Glutamatergic neuron (in vitro differentiated cells): Measurements from ENCODE around the gene COA3. TPM values are rescaled to one million over a fixed set of nuclear protein-coding genes. Genes with fewer than 3 reads are reported as not detected.

Experiments
- DNase-seq: peaks from one replicate; pipeline ENCODE4 v3.0.0; 2022
- H3K27ac Mint-ChIP-seq: one replicate; pipeline ENCODE4 v1.8.0; 2020; ENCODE audit warnings: mild to moderate bottlenecking, mixed read lengths, inconsistent platforms; ENCODE audit not compliant: unreplicated experiment
- H3K27me3 Mint-ChIP-seq: one replicate; pipeline ENCODE4 v1.8.0; 2020; ENCODE audit warnings: mild to moderate bottlenecking, moderate library complexity, mixed read lengths, inconsistent platforms; ENCODE audit not compliant: unreplicated experiment
- H3K36me3 Mint-ChIP-seq: one replicate; pipeline ENCODE4 v1.8.0; 2020; ENCODE audit warnings: mild to moderate bottlenecking, mixed read lengths, inconsistent platforms; ENCODE audit not compliant: unreplicated experiment
- H3K4me1 Mint-ChIP-seq: one replicate; pipeline ENCODE4 v1.8.0; 2020; ENCODE audit warnings: mild to moderate bottlenecking, low read depth, mixed read lengths, inconsistent platforms; ENCODE audit not compliant: unreplicated experiment
- H3K4me3 Mint-ChIP-seq: one replicate; pipeline ENCODE4 v1.8.0; 2020; ENCODE audit warnings: mild to moderate bottlenecking, mixed read lengths, inconsistent platforms; ENCODE audit not compliant: unreplicated experiment
- H3K9me3 Mint-ChIP-seq: one replicate; pipeline ENCODE4 v1.8.0; 2020; ENCODE audit warnings: mild to moderate bottlenecking, moderate library complexity, mixed read lengths, inconsistent platforms; ENCODE audit not compliant: unreplicated experiment
- total RNA-seq: library from RNA; stranded (reverse); fragmentation: NEBNext Ultra II Directional; extraction: Animal tissue kit (Norgen Biotek cat#: 25700); gene quantifications from one replicate; pipeline ENCODE4 v1.2.1, GENCODE V29; 2021; ENCODE audit not compliant: unreplicated experiment
- TF ChIP-seq, protein P1 (sequence below): fragments of 200-600 bp; sonication (generic); IDR thresholded peaks from one replicate; pipeline ENCODE4 v1.5.0; 2021; ENCODE audit not compliant: partially characterized antibody, unreplicated experiment

Gene COA3
- total RNA-seq, 1 donor from 2014 or later, result 56.7 TPM

DNA sequence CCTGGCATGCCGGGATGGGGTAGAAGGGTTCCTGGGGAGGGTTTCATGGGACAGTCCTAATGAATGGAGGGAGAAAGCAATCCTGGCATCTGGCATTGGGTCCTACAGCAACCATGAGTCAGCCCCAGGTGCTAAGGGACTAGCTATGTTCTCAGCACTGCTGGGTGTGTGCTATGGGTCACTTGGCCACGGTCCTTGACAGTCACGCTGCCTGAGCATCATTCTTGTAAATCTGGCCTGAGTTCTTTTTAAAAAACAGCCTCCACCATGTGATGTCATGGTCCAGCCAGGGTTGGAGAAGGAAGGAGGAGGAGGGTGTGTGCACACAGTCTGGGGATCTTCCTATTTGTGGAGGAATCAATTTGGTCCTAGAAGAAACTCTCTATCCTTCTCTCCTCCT, 43.7 kb downstream of the COA3 start:
- DNase-seq, result no peak
- Mint-ChIP-seq H3K27ac (no peak overlapping the region), H3K27me3 (peaks cover 5% of the 10 kb centered on the region), H3K4me1 (no peaks in the 10 kb centered on the region), H3K36me3 (no peaks in the 10 kb centered on the region), H3K9me3 (no peaks in the 10 kb centered on the region), H3K4me3 (no peak overlapping the region)
- TF ChIP-seq, protein P1, sequence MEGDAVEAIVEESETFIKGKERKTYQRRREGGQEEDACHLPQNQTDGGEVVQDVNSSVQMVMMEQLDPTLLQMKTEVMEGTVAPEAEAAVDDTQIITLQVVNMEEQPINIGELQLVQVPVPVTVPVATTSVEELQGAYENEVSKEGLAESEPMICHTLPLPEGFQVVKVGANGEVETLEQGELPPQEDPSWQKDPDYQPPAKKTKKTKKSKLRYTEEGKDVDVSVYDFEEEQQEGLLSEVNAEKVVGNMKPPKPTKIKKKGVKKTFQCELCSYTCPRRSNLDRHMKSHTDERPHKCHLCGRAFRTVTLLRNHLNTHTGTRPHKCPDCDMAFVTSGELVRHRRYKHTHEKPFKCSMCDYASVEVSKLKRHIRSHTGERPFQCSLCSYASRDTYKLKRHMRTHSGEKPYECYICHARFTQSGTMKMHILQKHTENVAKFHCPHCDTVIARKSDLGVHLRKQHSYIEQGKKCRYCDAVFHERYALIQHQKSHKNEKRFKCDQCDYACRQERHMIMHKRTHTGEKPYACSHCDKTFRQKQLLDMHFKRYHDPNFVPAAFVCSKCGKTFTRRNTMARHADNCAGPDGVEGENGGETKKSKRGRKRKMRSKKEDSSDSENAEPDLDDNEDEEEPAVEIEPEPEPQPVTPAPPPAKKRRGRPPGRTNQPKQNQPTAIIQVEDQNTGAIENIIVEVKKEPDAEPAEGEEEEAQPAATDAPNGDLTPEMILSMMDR, result no peak

DNA sequence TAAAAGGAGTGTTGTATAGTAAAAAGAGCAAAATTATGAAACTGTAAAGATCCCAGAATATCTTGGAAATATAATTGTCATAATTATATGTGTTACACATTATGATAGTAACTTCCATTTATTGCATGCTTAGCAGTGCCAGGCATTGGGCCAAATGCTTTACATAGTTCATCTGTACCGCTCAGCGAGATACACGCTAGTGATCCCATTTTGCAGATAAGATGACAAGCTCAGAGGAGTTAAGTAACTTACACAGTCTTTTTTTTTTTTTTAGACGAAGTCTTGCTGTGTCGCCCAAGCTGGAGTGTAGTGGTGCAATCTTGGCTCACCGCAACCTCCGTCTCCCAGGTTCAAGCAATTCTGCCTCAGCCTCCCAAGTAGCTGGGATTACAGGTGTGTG, 46.9 kb downstream of the COA3 start:
- TF ChIP-seq, protein P1, result no peak
- Mint-ChIP-seq H3K9me3 (no peaks in the 10 kb centered on the region), H3K4me3 (no peak overlapping the region), H3K36me3 (no peaks in the 10 kb centered on the region), H3K27ac (no peak overlapping the region), H3K4me1 (no peaks in the 10 kb centered on the region), H3K27me3 (no peaks in the 10 kb centered on the region)
- DNase-seq, result no peak

DNA sequence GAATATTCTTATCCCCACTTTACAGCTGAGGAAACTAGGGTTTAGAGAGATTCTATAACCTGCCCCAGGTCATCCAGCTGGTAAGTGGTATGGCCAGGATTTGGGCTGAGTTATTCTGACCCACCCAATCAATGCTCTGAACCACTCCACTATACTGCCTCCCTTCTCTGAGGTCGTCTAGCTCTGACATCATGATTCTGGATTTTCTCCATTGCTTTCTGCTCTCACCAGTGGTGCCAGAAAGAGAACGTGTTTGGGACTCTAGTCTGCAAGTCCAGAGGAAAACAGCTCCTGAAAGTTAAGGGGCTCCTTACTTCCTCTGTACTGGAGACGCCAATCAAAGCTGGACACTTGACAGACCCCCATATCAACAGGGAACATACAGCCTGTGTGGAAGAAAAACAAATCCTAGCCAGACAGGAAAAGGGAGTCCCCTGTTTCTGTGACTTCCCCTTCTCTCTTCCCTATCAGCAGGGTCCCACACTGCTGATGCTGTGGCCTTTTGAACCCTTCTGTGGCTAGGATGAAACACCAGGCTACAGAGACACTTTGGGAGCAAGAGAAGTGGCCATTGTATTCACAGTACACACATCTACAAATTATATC, 47.7 kb downstream of the COA3 start:
- H3K4me3 Mint-ChIP-seq, result no peak overlapping the region
- H3K27me3 Mint-ChIP-seq, result no peaks in the 10 kb centered on the region
- no peaks in the 10 kb centered on the region for H3K9me3 Mint-ChIP-seq
- no peaks in the 10 kb centered on the region for H3K4me1 Mint-ChIP-seq
- no peaks in the 10 kb centered on the region for H3K36me3 Mint-ChIP-seq
- TF ChIP-seq, protein P1, result no peak
- H3K27ac Mint-ChIP-seq, result no peak overlapping the region
- DNase-seq, result no peak

DNA sequence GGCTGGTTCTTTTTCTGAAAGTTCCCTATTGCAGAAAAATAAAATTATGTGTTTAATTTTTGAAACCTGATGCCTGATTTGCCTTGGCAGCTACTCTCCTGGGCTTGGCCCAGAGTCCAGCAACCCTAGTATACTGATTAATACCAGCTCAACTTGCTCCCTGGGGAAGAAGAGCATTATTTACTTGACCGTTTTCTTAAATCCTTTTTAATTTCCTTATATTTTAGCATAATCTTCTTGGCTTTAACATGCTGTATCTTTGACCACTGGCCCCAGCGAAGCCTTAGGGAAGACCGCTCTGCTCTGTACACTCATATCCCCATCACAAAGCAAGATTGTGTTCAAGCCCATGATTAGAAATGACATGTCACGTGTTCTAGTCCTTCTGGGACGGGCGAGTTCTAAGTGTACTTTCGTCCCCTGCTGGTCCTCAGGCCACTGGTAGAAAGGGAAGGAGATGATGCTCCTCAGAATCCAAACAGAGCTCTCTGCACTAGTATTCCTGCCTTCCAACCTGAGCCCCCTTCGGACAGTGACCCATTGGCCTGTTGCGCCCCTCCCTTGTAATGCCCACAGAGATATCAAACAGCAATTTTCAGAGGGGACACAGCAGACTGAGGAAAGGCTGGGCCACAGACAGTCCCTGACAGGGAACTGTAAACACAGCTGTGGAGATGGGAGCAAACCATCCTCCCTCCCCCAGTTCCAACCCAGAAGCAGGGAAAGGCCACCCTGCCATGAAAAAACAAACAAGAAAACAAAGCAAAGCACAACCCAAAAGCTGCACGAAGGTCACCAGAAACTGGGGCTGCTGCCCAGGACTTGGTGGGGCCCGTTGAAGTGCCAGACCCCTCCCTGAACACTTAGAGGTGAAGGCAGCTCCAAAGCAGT, 49.4 kb downstream of the COA3 start:
- Mint-ChIP-seq H3K9me3 (peaks cover 6% of the 10 kb centered on the region), H3K27ac (no peak overlapping the region), H3K4me3 (peak overlapping the region; percentile 32), H3K27me3 (peaks cover 2% of the 10 kb centered on the region), H3K4me1 (no peaks in the 10 kb centered on the region), H3K36me3 (peaks cover 5% of the 10 kb centered on the region)
- TF ChIP-seq, protein P1, result no peak
- DNase-seq, result no peak
